Measurements from ENCODE around the gene HELZ. TPM values are rescaled to one million over a fixed set of nuclear protein-coding genes. Genes with fewer than 3 reads are reported as not detected.

The HELZ gene
- total and polyA plus RNA-seq, 10 donors = 2.5 to 154 (median 88.7) TPM

- Histone ChIP-seq H3K9me3 (peaks cover 3 to 25% (median 17%) of the 10 kb centered on the region in 8 donors), H3K27ac (no peak overlapping the region), H3K4me3 (no peak overlapping the region), H3K4me1 (no peaks in the 10 kb centered on the region), H3K36me3 (no peaks in the 10 kb centered on the region), H3K27me3 (replicated peaks in 1 of 7) (no peaks in the 10 kb centered on the region)
- WGBS, 5 donors = 84 to 96% (median 91%) methylated on average over 9 of the region's 9 CpGs
- no peak for TF ChIP-seq POLR2AphosphoS5 (IDR thresholded peaks at IDR 0.05)
- TF ChIP-seq POLR2A (IDR thresholded peaks at IDR 0.05) = no peak
- no peak for TF ChIP-seq CTCF (IDR thresholded peaks at IDR 0.05 in 8 of 11, conservative IDR thresholded peaks at IDR 0.05 in 3 of 11)
- peak; percentile 49 for DNase-seq
- intact Hi-C loops (cut with DNase I; ENCODE audit: low total_unique reads) = no loop called here
Observed at GRCh38 chr17:67053438-67054000, 191.5 kb downstream of the HELZ start.

DNA sequence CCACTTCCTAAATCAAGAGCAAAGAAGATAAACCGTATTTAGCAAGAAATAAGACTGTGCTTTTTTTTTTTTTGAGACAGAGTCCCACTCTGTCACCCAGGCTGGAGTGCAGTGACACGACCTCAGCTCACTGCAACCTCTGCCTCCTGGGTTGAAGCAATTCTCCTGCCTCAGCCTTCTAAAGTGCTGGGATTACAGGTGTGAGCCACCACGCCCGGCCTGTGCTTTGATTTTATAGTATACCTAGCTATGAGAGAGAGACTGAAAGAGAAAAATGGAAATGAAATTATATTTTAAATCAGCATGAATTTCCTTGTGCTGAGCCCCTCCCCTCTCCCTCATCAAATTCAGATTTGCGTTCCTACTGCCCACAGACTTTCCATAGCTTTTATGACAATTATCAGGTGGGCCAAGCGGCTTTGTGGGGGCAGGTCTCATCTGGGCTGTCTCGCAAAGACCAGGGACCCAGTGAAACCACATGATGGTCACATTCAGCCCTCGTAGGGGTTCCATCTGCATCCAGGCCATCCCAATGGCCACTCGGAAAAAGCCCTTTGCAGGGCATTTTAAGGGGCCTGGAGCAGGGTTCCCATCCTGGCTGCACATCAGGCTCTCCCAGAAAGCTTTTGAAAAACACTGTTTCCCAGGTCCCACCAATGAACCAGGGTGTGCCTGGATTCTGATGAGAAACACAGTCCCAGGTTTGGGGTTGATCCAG is 192.1 kb downstream of the HELZ start:
- TF ChIP-seq POLR2AphosphoS5 (IDR thresholded peaks at IDR 0.05) = no peak
- no peak for TF ChIP-seq CTCF (IDR thresholded peaks at IDR 0.05 in 8 of 11, conservative IDR thresholded peaks at IDR 0.05 in 3 of 11)
- TF ChIP-seq POLR2A (IDR thresholded peaks at IDR 0.05) = no peak
- WGBS, 5 donors = 85 to 96% (median 91%) methylated on average over 8 to 9 of the region's 9 CpGs
- H3K4me1 ChIP-seq = no peaks in the 10 kb centered on the region
- intact Hi-C loops (cut with DNase I; ENCODE audit: low total_unique reads) = no loop called here
- H3K27me3 ChIP-seq (replicated peaks in 1 of 7) = no peaks in the 10 kb centered on the region
- no peak overlapping the region for H3K4me3 ChIP-seq
- no peaks in the 10 kb centered on the region for H3K36me3 ChIP-seq
- peaks cover 3 to 31% (median 23%) of the 10 kb centered on the region in 8 donors for H3K9me3 ChIP-seq
- peak; percentile 50 for DNase-seq
- H3K27ac ChIP-seq = no peak overlapping the region

GRCh38 chr17:67051837-67052236 is 193.2 kb downstream of the HELZ start:
- Histone ChIP-seq H3K4me1 (no peaks in the 10 kb centered on the region), H3K27me3 (replicated peaks in 1 of 7) (no peaks in the 10 kb centered on the region), H3K36me3 (no peaks in the 10 kb centered on the region), H3K9me3 (peaks cover 3 to 42% (median 33%) of the 10 kb centered on the region in 8 donors), H3K27ac (no peak overlapping the region), H3K4me3 (no peak overlapping the region)
- 83 to 93% (median 91%) methylated on average over 5 of the region's 5 CpGs for WGBS, 5 donors
- TF ChIP-seq CTCF (IDR thresholded peaks at IDR 0.05 in 8 of 11, conservative IDR thresholded peaks at IDR 0.05 in 3 of 11) (no peak), POLR2A (IDR thresholded peaks at IDR 0.05) (no peak), POLR2AphosphoS5 (IDR thresholded peaks at IDR 0.05) (no peak)
- intact Hi-C loops (cut with DNase I; ENCODE audit: low total_unique reads) = no loop called here
- peak; percentile 30 for DNase-seq

GRCh38 chr17:67051155-67051538 is 193.8 kb downstream of the HELZ start:
- no peak overlapping the region for H3K4me3 ChIP-seq
- TF ChIP-seq POLR2AphosphoS5 (IDR thresholded peaks at IDR 0.05) = no peak
- no peak for TF ChIP-seq CTCF (IDR thresholded peaks at IDR 0.05 in 8 of 11, conservative IDR thresholded peaks at IDR 0.05 in 3 of 11)
- no peak for TF ChIP-seq POLR2A (IDR thresholded peaks at IDR 0.05)
- peak; percentile 8 for DNase-seq
- 64 to 82% (median 76%) methylated on average over 3 to 4 of the region's 4 CpGs for WGBS, 5 donors
- no peaks in the 10 kb centered on the region for H3K36me3 ChIP-seq
- H3K4me1 ChIP-seq = no peaks in the 10 kb centered on the region
- H3K27me3 ChIP-seq (replicated peaks in 1 of 7) = no peaks in the 10 kb centered on the region
- peaks cover 3 to 45% (median 33%) of the 10 kb centered on the region in 8 donors for H3K9me3 ChIP-seq
- no peak overlapping the region for H3K27ac ChIP-seq
- intact Hi-C loops (cut with DNase I; ENCODE audit: low total_unique reads) = no loop called here
